Rectal smooth muscle tissue (tissue), 1 donor: Measurements from ENCODE around the gene BUB1B.
"Not testable (repeated sequence)": the region's sequence is repeated elsewhere in the genome, so short reads cannot be mapped to it uniquely, and the experiment has no call there.

Experiments used
- H3K27ac ChIP-seq: one replicate; pipeline ENCODE4 v1.7.0; 2013; ENCODE audit warnings: low read depth, low read length, inconsistent platforms
- H3K27me3 ChIP-seq: one replicate; pipeline ENCODE4 v1.7.0; 2013; ENCODE audit warnings: low read length; ENCODE audit not compliant: control insufficient read depth, insufficient read depth
- H3K36me3 ChIP-seq: one replicate; pipeline ENCODE4 v1.7.0; 2013; ENCODE audit warnings: low read length; ENCODE audit not compliant: control insufficient read depth, insufficient read depth
- H3K4me1 ChIP-seq: one replicate; pipeline ENCODE4 v1.7.0; 2013; ENCODE audit warnings: low read length; ENCODE audit not compliant: control insufficient read depth, insufficient read depth
- H3K4me3 ChIP-seq: one replicate; pipeline ENCODE4 v1.7.0; 2013; ENCODE audit warnings: low read length
- H3K9ac ChIP-seq: one replicate; pipeline ENCODE4 v1.7.0; 2013; ENCODE audit warnings: low read length

Gene BUB1B

GRCh38 chr15:40125950-40126349, 34.9 kb upstream of the BUB1B start:
- Histone ChIP-seq H3K36me3 (no peaks in the 10 kb centered on the region), H3K4me1 (no peaks in the 10 kb centered on the region), H3K4me3 (no peak overlapping the region), H3K27me3 (no peaks in the 10 kb centered on the region), H3K9ac (no peak overlapping the region), H3K27ac (no peak overlapping the region)

- no peaks in the 10 kb centered on the region for H3K27me3 ChIP-seq
- no peak overlapping the region for H3K27ac ChIP-seq
- no peaks in the 10 kb centered on the region for H3K4me1 ChIP-seq
- H3K4me3 ChIP-seq, result no peak overlapping the region
- no peaks in the 10 kb centered on the region for H3K36me3 ChIP-seq
- no peak overlapping the region for H3K9ac ChIP-seq
These were observed 31.9 kb upstream of the BUB1B start for GRCh38 chr15:40128766-40129660.

GRCh38 chr15:40130118-40130517, 30.8 kb upstream of the BUB1B start:
- Histone ChIP-seq H3K9ac (no peak overlapping the region), H3K27ac (no peak overlapping the region), H3K27me3 (no peaks in the 10 kb centered on the region), H3K36me3 (no peaks in the 10 kb centered on the region), H3K4me3 (no peak overlapping the region), H3K4me1 (no peaks in the 10 kb centered on the region)

- no peak overlapping the region for H3K9ac ChIP-seq
- no peaks in the 10 kb centered on the region for H3K36me3 ChIP-seq
- no peaks in the 10 kb centered on the region for H3K4me1 ChIP-seq
- no peak overlapping the region for H3K27ac ChIP-seq
- H3K4me3 ChIP-seq, result no peak overlapping the region
- H3K27me3 ChIP-seq, result no peaks in the 10 kb centered on the region
These were observed 29.9 kb upstream of the BUB1B start for GRCh38 chr15:40130799-40131502.

DNA sequence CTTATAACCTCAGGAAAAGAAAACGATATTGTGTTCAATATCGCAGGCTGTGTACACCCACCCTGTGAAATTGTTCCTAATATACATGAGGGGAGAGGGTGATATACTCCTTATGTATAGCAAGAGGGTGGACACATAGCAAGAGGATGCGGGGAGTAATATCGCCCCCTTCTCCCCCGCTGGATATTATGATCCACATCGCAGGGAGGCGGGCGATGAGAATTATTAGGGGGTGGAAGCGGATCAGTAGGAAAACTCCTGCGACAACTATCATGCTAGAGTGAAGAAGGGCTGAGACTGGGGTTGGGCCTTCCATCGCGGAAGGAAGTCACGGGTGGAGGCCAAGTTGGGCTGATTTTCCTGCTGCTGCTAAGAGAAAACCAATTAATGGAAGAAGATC, 27.3 kb upstream of the BUB1B start:
- Histone ChIP-seq H3K4me3 (no peak overlapping the region), H3K27me3 (no peaks in the 10 kb centered on the region), H3K9ac (no peak overlapping the region), H3K36me3 (no peaks in the 10 kb centered on the region), H3K27ac (no peak overlapping the region), H3K4me1 (no peaks in the 10 kb centered on the region)

GRCh38 chr15:40134885-40135284, 26.0 kb upstream of the BUB1B start:
- no peak overlapping the region for H3K9ac ChIP-seq
- no peak overlapping the region for H3K4me3 ChIP-seq
- H3K36me3 ChIP-seq, result no peaks in the 10 kb centered on the region
- no peak overlapping the region for H3K27ac ChIP-seq
- no peaks in the 10 kb centered on the region for H3K4me1 ChIP-seq
- H3K27me3 ChIP-seq, result no peaks in the 10 kb centered on the region

GRCh38 chr15:40135846-40136450, 24.9 kb upstream of the BUB1B start:
- H3K27me3 ChIP-seq, H3K36me3 ChIP-seq, H3K27ac ChIP-seq, H3K4me1 ChIP-seq, H3K9ac ChIP-seq, H3K4me3 ChIP-seq: not testable (repeated sequence)

GRCh38 chr15:40136470-40137302, 24.2 kb upstream of the BUB1B start:
- Histone ChIP-seq H3K4me3 (no peak overlapping the region), H3K36me3 (no peaks in the 10 kb centered on the region), H3K27me3 (no peaks in the 10 kb centered on the region), H3K9ac (no peak overlapping the region), H3K4me1 (no peaks in the 10 kb centered on the region), H3K27ac (no peak overlapping the region)

DNA sequence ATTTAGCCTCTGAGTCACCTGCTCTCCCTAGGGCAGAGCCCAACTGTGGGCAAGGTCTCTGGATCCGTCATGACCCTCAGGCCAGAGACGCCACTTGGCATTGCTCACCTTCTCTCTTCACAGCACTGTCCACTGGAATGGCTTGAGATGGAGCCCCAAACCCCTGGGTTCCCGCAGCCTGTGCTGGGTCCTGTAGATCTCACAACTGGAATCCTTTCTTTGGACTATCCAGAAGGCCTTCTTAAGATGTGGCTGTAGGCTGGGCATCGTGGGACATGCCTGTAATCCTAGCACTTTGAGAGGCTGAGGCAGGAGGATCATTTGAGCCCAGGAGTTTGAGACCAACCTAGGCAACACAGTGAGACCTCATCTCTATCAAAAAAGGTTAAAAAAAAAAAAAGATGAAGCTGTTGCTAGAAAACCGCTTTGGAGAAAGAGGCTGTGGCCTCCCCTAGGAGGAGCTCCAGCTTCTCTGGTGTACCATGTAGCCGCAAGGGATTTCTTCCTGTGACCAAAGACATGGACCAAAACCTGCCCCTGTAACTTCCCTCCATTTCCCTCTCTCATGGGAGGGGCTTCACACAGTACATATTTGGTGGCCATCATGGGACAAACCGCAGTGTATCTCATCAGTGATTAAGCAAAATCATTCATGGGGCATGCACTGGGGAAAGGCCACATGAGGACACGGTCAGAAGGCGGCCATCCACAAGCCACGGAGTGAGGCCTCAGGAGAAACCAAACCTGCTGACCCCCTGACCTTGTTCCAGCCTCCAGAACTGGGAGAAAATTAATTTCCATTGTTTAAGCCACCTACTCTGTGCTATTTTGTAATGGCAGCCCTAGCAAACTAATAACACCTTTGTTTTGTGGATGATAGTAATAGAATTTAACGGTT, 23.3 kb upstream of the BUB1B start:
- no peak overlapping the region for H3K27ac ChIP-seq
- H3K27me3 ChIP-seq, result no peaks in the 10 kb centered on the region
- no peak overlapping the region for H3K4me3 ChIP-seq
- H3K9ac ChIP-seq, result no peak overlapping the region
- no peaks in the 10 kb centered on the region for H3K36me3 ChIP-seq
- no peaks in the 10 kb centered on the region for H3K4me1 ChIP-seq

- not testable (repeated sequence) for H3K27ac ChIP-seq, H3K4me3 ChIP-seq, H3K27me3 ChIP-seq, H3K36me3 ChIP-seq, H3K4me1 ChIP-seq, H3K9ac ChIP-seq
These were observed 22.7 kb upstream of the BUB1B start for GRCh38 chr15:40138201-40138570.

GRCh38 chr15:40142428-40142827, 18.4 kb upstream of the BUB1B start:
- H3K4me1 ChIP-seq, result no peaks in the 10 kb centered on the region
- H3K4me3 ChIP-seq, result no peak overlapping the region
- no peak overlapping the region for H3K27ac ChIP-seq
- H3K36me3 ChIP-seq, result no peaks in the 10 kb centered on the region
- H3K9ac ChIP-seq, result no peak overlapping the region
- no peaks in the 10 kb centered on the region for H3K27me3 ChIP-seq
